ENCODE measurements around the gene RELB. TPM values are rescaled to one million over a fixed set of nuclear protein-coding genes. Genes with fewer than 3 reads are reported as not detected.

The RELB gene
- total and polyA plus RNA-seq, 2 of the 4 experiments (the other 2 are of a cell fraction) = 5.0 to 17.2 TPM

DNA sequence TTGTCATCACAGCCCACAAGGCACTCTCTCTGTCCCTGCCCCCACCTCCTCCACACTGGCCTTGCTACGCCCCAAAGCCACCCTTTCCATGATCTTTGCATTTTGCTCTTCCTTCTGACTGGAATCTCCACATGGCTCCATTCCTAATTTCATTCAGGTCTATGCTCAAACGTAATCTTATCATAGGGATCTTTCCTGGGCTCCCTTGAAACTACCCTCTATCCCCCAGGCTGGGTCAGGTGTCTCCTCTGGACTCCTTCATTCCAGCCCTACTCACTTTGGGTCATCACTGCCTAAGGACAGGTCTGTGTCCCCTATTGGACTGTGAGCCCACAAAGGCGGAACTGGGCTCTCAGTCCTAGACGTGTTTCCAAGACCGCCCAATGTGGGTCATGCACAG, 80.9 kb downstream of the RELB start (continued):
- no peak for TF ChIP-seq RCOR1 (IDR thresholded peaks at IDR 0.05; ENCODE audit: insufficient replicate concordance, low read length)
- no peak for TF ChIP-seq CEBPB (IDR thresholded peaks at IDR 0.05; ENCODE audit: low read depth, low read length)
- no peak for TF ChIP-seq SMC3 (IDR thresholded peaks at IDR 0.05; ENCODE audit: low read depth, low read length)
- TF ChIP-seq MAFK (IDR thresholded peaks at IDR 0.05; ENCODE audit: low read depth, low read length) = no peak
- TF ChIP-seq MXI1 (IDR thresholded peaks at IDR 0.05; ENCODE audit: borderline replicate concordance, low read depth, low read length) = no peak
- TF ChIP-seq RFX5 (IDR thresholded peaks at IDR 0.05; ENCODE audit: low read depth, low read length) = no peak
- TF ChIP-seq CHD1 (IDR thresholded peaks at IDR 0.05; ENCODE audit: low read depth, low read length) = no peak

DNA sequence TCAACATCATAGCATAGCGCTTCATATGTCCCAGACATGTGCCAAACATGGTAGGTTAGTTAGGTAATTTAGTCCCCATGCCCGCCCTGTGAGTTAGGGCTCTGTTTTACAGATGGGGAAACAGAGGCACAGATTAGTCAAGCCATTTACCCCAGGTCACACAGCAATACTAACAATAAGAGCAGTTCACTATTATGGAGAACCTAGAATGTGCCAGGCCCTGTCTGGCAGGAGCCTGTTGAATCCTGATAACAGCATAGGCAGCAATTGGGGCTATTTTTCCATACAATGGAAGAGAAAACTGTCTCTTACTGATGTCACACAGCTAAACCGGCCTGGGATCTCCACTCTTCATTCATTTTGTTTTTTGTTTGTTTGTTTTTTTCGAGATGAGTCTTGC, 85.2 kb downstream of the RELB start:
- H3K4me1 ChIP-seq (ENCODE audit: control insufficient read depth, insufficient read depth, low read length) = peaks cover 4% of the 10 kb centered on the region; the same call in 1 of the 2 replicates
- H3K18ac ChIP-seq (ENCODE audit: low read depth, low read length) = no peak overlapping the region
- H2BK20ac ChIP-seq (ENCODE audit: low read depth, low read length) = no peak overlapping the region
- H3K79me1 ChIP-seq (ENCODE audit: low read depth in 1 of 2, low read length in 2 of 2) = peaks cover 19 to 55% of the 10 kb centered on the region in 2 experiments
- no peak overlapping the region for H2BK5ac ChIP-seq (ENCODE audit: low read depth, low read length, poor library complexity, severe bottlenecking)
- H4K5ac ChIP-seq (ENCODE audit: low read depth, low read length) = no peak overlapping the region
- no peaks in the 10 kb centered on the region for H3K27me3 ChIP-seq (ENCODE audit: control insufficient read depth, insufficient read depth, low read length)
- H3K9me3 ChIP-seq (ENCODE audit: control insufficient read depth, insufficient read depth, low read length) = no peaks in the 10 kb centered on the region
- no peaks in the 10 kb centered on the region for H3K9me1 ChIP-seq (ENCODE audit: insufficient read depth, low read length)
- intact Hi-C loops (cut with micrococcal nuclease) (no loop called here), dilution Hi-C loops (cut with HindIII; ENCODE audit: low sequenced_read_pairs, unreplicated experiment) (no loop called here), in situ Hi-C loops (cut with MboI; ENCODE audit: low sequenced_read_pairs) (no loop called here)
- H3K27ac ChIP-seq (ENCODE audit: insufficient read depth, low read length) = no peak overlapping the region
- ATAC-seq (ENCODE audit: low read depth) (no peak), DNase-seq (no peak)
- peaks cover 21% of the 10 kb centered on the region for H3K36me3 ChIP-seq (ENCODE audit: control insufficient read depth, insufficient read depth, low read length)
- no peak overlapping the region for H4K8ac ChIP-seq (ENCODE audit: low read depth in 2 of 2, low read length in 2 of 2)
- H2BK120ac ChIP-seq (ENCODE audit: low read depth, low read length) = no peak overlapping the region
- no peak overlapping the region for H2BK15ac ChIP-seq (ENCODE audit: low read depth, low read length)
- POLR2A ChIA-PET (ENCODE audit: unreplicated experiment) = no interaction called here
- no peak overlapping the region for H4K91ac ChIP-seq (ENCODE audit: insufficient read depth, low read depth, low read length)
- H3K4me2 ChIP-seq (ENCODE audit: low read depth, low read length) = no peak overlapping the region
- no peak overlapping the region for H3K4ac ChIP-seq (ENCODE audit: low read depth, low read length)
- WGBS, 2 experiments (ENCODE audit: extremely low coverage in 2 of 2, insufficient read length in 1 of 2) = 89% methylated on average over 1 of the region's 4 CpGs; no CpG with 5 or more reads in 1 of the 2 experiments
- H2AFZ ChIP-seq (replicated peaks; ENCODE audit: low read length, poor library complexity) = no peak overlapping the region
- no peak overlapping the region for H2AK9ac ChIP-seq (replicated peaks; ENCODE audit: low read depth, low read length, poor library complexity)
- H3K23ac ChIP-seq (ENCODE audit: low read depth, low read length) = no peak overlapping the region
- TF ChIP-seq, protein P1, sequence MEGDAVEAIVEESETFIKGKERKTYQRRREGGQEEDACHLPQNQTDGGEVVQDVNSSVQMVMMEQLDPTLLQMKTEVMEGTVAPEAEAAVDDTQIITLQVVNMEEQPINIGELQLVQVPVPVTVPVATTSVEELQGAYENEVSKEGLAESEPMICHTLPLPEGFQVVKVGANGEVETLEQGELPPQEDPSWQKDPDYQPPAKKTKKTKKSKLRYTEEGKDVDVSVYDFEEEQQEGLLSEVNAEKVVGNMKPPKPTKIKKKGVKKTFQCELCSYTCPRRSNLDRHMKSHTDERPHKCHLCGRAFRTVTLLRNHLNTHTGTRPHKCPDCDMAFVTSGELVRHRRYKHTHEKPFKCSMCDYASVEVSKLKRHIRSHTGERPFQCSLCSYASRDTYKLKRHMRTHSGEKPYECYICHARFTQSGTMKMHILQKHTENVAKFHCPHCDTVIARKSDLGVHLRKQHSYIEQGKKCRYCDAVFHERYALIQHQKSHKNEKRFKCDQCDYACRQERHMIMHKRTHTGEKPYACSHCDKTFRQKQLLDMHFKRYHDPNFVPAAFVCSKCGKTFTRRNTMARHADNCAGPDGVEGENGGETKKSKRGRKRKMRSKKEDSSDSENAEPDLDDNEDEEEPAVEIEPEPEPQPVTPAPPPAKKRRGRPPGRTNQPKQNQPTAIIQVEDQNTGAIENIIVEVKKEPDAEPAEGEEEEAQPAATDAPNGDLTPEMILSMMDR (conservative IDR thresholded peaks at IDR 0.05; ENCODE audit: low read depth, low read length) = no peak
- TF ChIP-seq FOS (IDR thresholded peaks at IDR 0.05; ENCODE audit: low read depth, low read length) (no peak), POLR2A (IDR thresholded peaks at IDR 0.05; ENCODE audit: low read depth, low read length) (no peak), CHD1 (IDR thresholded peaks at IDR 0.05; ENCODE audit: low read depth, low read length) (no peak), RFX5 (IDR thresholded peaks at IDR 0.05; ENCODE audit: low read depth, low read length) (no peak), BHLHE40 (IDR thresholded peaks at IDR 0.05; ENCODE audit: low read depth, low read length) (no peak)
- TF ChIP-seq, protein P2, sequence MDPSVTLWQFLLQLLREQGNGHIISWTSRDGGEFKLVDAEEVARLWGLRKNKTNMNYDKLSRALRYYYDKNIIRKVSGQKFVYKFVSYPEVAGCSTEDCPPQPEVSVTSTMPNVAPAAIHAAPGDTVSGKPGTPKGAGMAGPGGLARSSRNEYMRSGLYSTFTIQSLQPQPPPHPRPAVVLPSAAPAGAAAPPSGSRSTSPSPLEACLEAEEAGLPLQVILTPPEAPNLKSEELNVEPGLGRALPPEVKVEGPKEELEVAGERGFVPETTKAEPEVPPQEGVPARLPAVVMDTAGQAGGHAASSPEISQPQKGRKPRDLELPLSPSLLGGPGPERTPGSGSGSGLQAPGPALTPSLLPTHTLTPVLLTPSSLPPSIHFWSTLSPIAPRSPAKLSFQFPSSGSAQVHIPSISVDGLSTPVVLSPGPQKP (IDR thresholded peaks at IDR 0.05; ENCODE audit: borderline replicate concordance, low read depth, low read length) = no peak
- H3K56ac ChIP-seq (ENCODE audit: extremely low read depth, insufficient read depth, low read length) = no peak overlapping the region
- no peak overlapping the region for H3K9ac ChIP-seq (ENCODE audit: low read depth, low read length)
- no peak overlapping the region for H3K4me3 ChIP-seq (ENCODE audit: insufficient read depth, low read depth, low read length)
- no peak overlapping the region for H2AK5ac ChIP-seq (ENCODE audit: low read depth, low read length)
- BruUV-seq (replicated peaks) = no TSS peak
- CTCF ChIA-PET = no interaction called here
- peaks cover 7% of the 10 kb centered on the region for H4K20me1 ChIP-seq (ENCODE audit: insufficient read depth, low read length)
- no peak overlapping the region for H3K14ac ChIP-seq (replicated peaks; ENCODE audit: low read depth, low read length)

Measured in IMR-90 (cell line).